Upper lobe of left lung (tissue), 4 donors: ENCODE results near the gene CLEC19A.

Experiments used
- CTCF ChIP-seq, 6 experiments: fragments of 450-650 bp in 4 of 6; fragments of 200-600 bp in 2 of 6; sonication (generic) in 2 of 6; IDR thresholded peaks; one replicate each; pipeline ENCODE4 v1.5.1; 2016 to 2019; ENCODE audit warnings: antibody characterized with exemption in 6 of 6
- EP300 ChIP-seq, 4 donors: sonication (generic); formaldehyde crosslinking; IDR thresholded peaks; one replicate each; pipeline ENCODE4 v1.5.1; 2017; ENCODE audit warnings: antibody characterized with exemption in 4 of 4, control low read depth in 2 of 4
- POLR2A ChIP-seq, 4 donors: fragments of 450-650 bp; IDR thresholded peaks; one replicate each; pipeline ENCODE4 v1.5.1; 2016 to 2017; ENCODE audit warnings: antibody characterized with exemption in 4 of 4, mild to moderate bottlenecking in 2 of 4
- POLR2AphosphoS5 ChIP-seq, 2 donors: sonication (generic); formaldehyde crosslinking; IDR thresholded peaks; one replicate each; pipeline ENCODE4 v1.5.1; 2017; ENCODE audit warnings: antibody characterized with exemption in 2 of 2

DNA sequence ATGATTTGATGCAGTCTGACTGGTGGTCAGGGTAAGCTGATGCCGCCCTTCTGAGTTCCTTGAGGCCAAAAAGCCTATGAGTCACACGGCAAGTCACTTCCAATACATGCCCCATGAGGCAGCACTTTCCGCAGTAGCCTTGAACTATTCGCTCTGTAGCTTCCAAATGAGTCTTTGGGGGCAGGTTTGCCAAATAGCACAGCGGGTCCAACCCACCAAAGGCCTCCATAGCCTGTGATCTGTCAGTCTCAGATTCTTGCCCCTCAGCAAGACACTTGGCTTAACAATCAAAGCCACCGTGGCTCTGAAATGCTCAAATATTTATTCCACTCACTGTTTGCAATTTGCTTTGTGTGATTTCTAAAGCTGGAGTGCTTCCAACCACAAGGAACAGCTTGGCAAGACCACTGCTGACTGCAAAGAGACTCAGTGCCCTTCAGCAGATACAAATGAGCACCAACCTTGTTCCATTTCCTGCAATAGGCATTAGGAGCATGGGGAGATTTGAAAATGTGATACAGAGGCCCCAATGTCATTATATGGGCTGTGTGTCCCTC, 45.4 kb downstream of the CLEC19A start:
- TF ChIP-seq POLR2A (IDR thresholded peaks at IDR 0.05) (no peak), CTCF (IDR thresholded peaks at IDR 0.05) (peak in 1 of 6 experiments; percentile 10), EP300 (IDR thresholded peaks at IDR 0.05) (no peak), POLR2AphosphoS5 (IDR thresholded peaks at IDR 0.05) (no peak)
